Liver (tissue), 9 donors: ENCODE measurements around the gene METTL3. TPM values are rescaled to one million over a fixed set of nuclear protein-coding genes. Genes with fewer than 3 reads are reported as not detected.

Experiments
- DNase-seq: peaks from one replicate; pipeline ENCODE4 v3.0.0-alpha.2; 2017; ENCODE audit warnings: low spot score
- H3K27ac ChIP-seq, 2 donors: one replicate each; pipeline ENCODE4 v1.7.0; 2013; ENCODE audit warnings: inconsistent platforms in 2 of 2, low read length in 2 of 2, control low read depth in 1 of 2, low read depth in 1 of 2, mild to moderate bottlenecking in 1 of 2
- H3K27me3 ChIP-seq, 4 donors: one replicate each; pipeline versions ENCODE4 v1.6.1 to v1.7.0; 2013; ENCODE audit warnings: low read length in 3 of 4, inconsistent platforms in 1 of 4, mild to moderate bottlenecking in 1 of 4, moderate library complexity in 1 of 4; ENCODE audit not compliant: control insufficient read depth in 4 of 4, insufficient read depth in 4 of 4
- H3K36me3 ChIP-seq, 4 donors: one replicate each; pipeline versions ENCODE4 v1.6.1 to v1.7.0; 2013; ENCODE audit warnings: low read length in 3 of 4, mild to moderate bottlenecking in 3 of 4, low read depth in 1 of 4, moderate library complexity in 1 of 4; ENCODE audit not compliant: control insufficient read depth in 4 of 4, insufficient read depth in 3 of 4
- H3K4me1 ChIP-seq, 4 donors: one replicate each; pipeline versions ENCODE4 v1.6.1 to v1.7.0; 2013; ENCODE audit warnings: low read length in 3 of 4, mild to moderate bottlenecking in 3 of 4, moderate library complexity in 1 of 4; ENCODE audit not compliant: control insufficient read depth in 4 of 4, insufficient read depth in 4 of 4
- H3K4me3 ChIP-seq, 3 donors: one replicate each; pipeline versions ENCODE4 v1.6.1 to v1.7.0; 2013; ENCODE audit warnings: low read length in 3 of 3, control low read depth in 1 of 3, low read depth in 1 of 3, mild to moderate bottlenecking in 1 of 3
- H3K9ac ChIP-seq, 2 donors: one replicate each; pipeline ENCODE4 v1.7.0; 2013; ENCODE audit warnings: low read length in 2 of 2, mild to moderate bottlenecking in 2 of 2, moderate library complexity in 2 of 2, control low read depth in 1 of 2, low read depth in 1 of 2
- H3K9me3 ChIP-seq, 4 donors: one replicate each; pipeline versions ENCODE4 v1.6.1 to v1.7.0; 2013; ENCODE audit warnings: low read length in 3 of 4; ENCODE audit not compliant: control insufficient read depth in 4 of 4
- EGR1 ChIP-seq, 2 donors: IDR thresholded peaks; 2 replicates each; pipeline ENCODE4 v1.6.1; 2016 to 2018; ENCODE audit warnings: antibody characterized with exemption in 2 of 2, low read depth in 2 of 2
- FOXA2 ChIP-seq: IDR thresholded peaks from 2 replicates; pipeline ENCODE4 v1.6.1; 2016; ENCODE audit warnings: antibody characterized with exemption
- GABPA ChIP-seq, 2 donors: IDR thresholded peaks in 1 of 2; conservative IDR thresholded peaks in 1 of 2; 2 replicates each; pipeline ENCODE4 v1.6.1; 2016; ENCODE audit warnings: antibody characterized with exemption in 2 of 2, mild to moderate bottlenecking in 1 of 2, moderate library complexity in 1 of 2
- HNF4A ChIP-seq, 2 donors: conservative IDR thresholded peaks; 2 replicates each; pipeline ENCODE4 v1.6.1; 2016; ENCODE audit warnings: antibody characterized with exemption in 2 of 2, mild to moderate bottlenecking in 2 of 2
- NR2F2 ChIP-seq: IDR thresholded peaks from 2 replicates; pipeline ENCODE4 v1.6.1; 2016; ENCODE audit warnings: antibody characterized with exemption
- RXRA ChIP-seq, 2 donors: IDR thresholded peaks; 2 replicates each; pipeline ENCODE4 v1.6.1; 2017 to 2018; ENCODE audit warnings: antibody characterized with exemption in 2 of 2, mild to moderate bottlenecking in 1 of 2
- SP1 ChIP-seq: IDR thresholded peaks from 2 replicates; pipeline ENCODE4 v1.6.1; 2018; ENCODE audit warnings: antibody characterized with exemption, mild to moderate bottlenecking
- TAF1 ChIP-seq: conservative IDR thresholded peaks from 2 replicates; pipeline ENCODE4 v1.6.1; 2016; ENCODE audit warnings: antibody characterized with exemption, mild to moderate bottlenecking
- WGBS: extraction: QIAGEN DNeasy Blood & Tissue Kit; methylation state at CpG from one replicate; pipeline ENCODE4 v1.1.7; 2013; 5-methylcytosine and 5-hydroxymethylcytosine counted together
- polyA plus RNA-seq, 2 donors: library from polyadenylated mRNA; stranded (reverse) in 1 of 2; unstranded in 1 of 2; fragments of 200-250 nt in 1 of 2; fragments of >200 nt in 1 of 2; fragmentation: Nextera tagmentation in 1 of 2; extraction: Ambion mirVana in 1 of 2; gene quantifications; one replicate each; pipeline versions ENCODE4 v1.2.1 to v1.2.3, GENCODE V29; 2013 to 2015
- total RNA-seq, 2 donors: library from RNA; depleted of rRNA; stranded (reverse); fragments of >200 nt; gene quantifications; one replicate each; pipeline ENCODE4 v1.2.3, GENCODE V29; 2014
- TF ChIP-seq, protein P1 (sequence below): IDR thresholded peaks from 2 replicates; pipeline ENCODE4 v1.6.1; 2016; ENCODE audit warnings: antibody characterized with exemption
- TF ChIP-seq, protein P2 (sequence below): IDR thresholded peaks from 2 replicates; pipeline ENCODE4 v1.6.1; 2016; ENCODE audit warnings: antibody characterized with exemption
- TF ChIP-seq, protein P3 (sequence below): IDR thresholded peaks from 2 replicates; pipeline ENCODE4 v1.6.1; 2016; ENCODE audit warnings: antibody characterized with exemption
- TF ChIP-seq, protein P4 (sequence below): fragments of 150-350 bp; IDR thresholded peaks from 2 replicates; pipeline ENCODE4 v1.5.1; 2017; ENCODE audit warnings: improper control_type of control experiment, low read depth, low read length; ENCODE audit not compliant: missing input control
- donor health status: healthy.
- donor health status: healthy.
- donor health status: healthy.
- donor health status: healthy.
- donor health status: healthy.

METTL3 gene
- total and polyA plus RNA-seq, 4 donors: 10.5 to 50.8 (median 24.9) TPM

DNA sequence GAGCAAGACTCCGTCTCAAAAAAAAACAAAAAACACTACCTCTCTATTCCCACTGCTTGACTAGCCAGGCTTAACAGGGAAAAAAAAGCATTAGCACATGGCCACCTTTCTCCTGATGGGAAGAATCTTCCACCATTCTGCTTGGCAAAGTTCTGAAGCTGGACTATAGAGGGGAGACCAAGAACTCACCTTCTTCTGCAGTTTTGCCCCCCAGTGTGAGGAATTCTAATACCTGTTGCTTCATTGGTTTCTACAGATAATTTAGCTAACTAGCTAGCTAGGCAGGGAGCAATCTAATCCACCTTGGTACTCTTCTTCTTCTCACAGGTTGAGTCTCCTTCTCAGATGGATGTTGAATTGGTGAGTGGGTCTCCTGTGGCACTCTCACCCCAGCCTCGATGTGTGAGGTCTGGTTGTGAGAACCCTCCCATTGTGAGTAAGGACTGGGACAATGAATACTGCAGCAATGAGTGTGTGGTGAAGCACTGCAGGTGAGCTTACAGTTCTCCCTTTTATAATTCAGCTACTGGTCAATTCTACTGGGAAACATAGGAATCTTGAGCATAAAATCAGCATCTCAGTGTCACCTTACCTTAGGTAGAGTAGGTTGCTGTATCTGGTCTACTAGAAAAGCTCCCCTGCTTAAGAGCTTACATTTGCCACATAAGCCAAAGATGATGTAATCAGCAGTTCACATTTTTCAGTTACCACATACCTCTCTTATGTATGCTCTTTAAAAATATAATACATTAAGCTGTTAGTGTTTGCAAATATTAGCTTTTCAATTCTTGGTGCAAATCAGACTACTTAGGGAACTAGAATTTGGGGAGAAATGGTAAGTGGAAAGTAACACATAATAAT is 16.0 kb downstream of the METTL3 start:
- no peaks in the 10 kb centered on the region for H3K9me3 ChIP-seq
- no peak overlapping the region for H3K9ac ChIP-seq
- no peak overlapping the region for H3K27ac ChIP-seq
- DNase-seq: no peak
- no peak for TF ChIP-seq GABPA (IDR thresholded peaks at IDR 0.05 in 1 of 2, conservative IDR thresholded peaks at IDR 0.05 in 1 of 2)
- no peak for TF ChIP-seq NR2F2
- TF ChIP-seq, protein P1, sequence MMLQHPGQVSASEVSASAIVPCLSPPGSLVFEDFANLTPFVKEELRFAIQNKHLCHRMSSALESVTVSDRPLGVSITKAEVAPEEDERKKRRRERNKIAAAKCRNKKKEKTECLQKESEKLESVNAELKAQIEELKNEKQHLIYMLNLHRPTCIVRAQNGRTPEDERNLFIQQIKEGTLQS: no peak
- no peak for TF ChIP-seq HNF4A (conservative IDR thresholded peaks at IDR 0.05)
- no peak for TF ChIP-seq SP1
- TF ChIP-seq, protein P2, sequence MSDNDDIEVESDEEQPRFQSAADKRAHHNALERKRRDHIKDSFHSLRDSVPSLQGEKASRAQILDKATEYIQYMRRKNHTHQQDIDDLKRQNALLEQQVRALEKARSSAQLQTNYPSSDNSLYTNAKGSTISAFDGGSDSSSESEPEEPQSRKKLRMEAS: no peak
- TF ChIP-seq TAF1: no peak
- TF ChIP-seq, protein P3, sequence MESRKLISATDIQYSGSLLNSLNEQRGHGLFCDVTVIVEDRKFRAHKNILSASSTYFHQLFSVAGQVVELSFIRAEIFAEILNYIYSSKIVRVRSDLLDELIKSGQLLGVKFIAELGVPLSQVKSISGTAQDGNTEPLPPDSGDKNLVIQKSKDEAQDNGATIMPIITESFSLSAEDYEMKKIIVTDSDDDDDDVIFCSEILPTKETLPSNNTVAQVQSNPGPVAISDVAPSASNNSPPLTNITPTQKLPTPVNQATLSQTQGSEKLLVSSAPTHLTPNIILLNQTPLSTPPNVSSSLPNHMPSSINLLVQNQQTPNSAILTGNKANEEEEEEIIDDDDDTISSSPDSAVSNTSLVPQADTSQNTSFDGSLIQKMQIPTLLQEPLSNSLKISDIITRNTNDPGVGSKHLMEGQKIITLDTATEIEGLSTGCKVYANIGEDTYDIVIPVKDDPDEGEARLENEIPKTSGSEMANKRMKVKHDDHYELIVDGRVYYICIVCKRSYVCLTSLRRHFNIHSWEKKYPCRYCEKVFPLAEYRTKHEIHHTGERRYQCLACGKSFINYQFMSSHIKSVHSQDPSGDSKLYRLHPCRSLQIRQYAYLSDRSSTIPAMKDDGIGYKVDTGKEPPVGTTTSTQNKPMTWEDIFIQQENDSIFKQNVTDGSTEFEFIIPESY: no peak
- TF ChIP-seq, protein P4, sequence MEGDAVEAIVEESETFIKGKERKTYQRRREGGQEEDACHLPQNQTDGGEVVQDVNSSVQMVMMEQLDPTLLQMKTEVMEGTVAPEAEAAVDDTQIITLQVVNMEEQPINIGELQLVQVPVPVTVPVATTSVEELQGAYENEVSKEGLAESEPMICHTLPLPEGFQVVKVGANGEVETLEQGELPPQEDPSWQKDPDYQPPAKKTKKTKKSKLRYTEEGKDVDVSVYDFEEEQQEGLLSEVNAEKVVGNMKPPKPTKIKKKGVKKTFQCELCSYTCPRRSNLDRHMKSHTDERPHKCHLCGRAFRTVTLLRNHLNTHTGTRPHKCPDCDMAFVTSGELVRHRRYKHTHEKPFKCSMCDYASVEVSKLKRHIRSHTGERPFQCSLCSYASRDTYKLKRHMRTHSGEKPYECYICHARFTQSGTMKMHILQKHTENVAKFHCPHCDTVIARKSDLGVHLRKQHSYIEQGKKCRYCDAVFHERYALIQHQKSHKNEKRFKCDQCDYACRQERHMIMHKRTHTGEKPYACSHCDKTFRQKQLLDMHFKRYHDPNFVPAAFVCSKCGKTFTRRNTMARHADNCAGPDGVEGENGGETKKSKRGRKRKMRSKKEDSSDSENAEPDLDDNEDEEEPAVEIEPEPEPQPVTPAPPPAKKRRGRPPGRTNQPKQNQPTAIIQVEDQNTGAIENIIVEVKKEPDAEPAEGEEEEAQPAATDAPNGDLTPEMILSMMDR: no peak
- no peak for TF ChIP-seq FOXA2
- TF ChIP-seq RXRA (IDR thresholded peaks at IDR 0.05): no peak
- no peak for TF ChIP-seq EGR1 (IDR thresholded peaks at IDR 0.05; ENCODE audit: low read depth in 2 of 2)
- H3K4me3 ChIP-seq: no peak overlapping the region
- WGBS: 87% methylated on average over 2 of the region's 2 CpGs
- H3K4me1 ChIP-seq: no peaks in the 10 kb centered on the region
- peaks cover 10 to 77% (median 62%) of the 10 kb centered on the region in 4 donors for H3K36me3 ChIP-seq
- H3K27me3 ChIP-seq: no peaks in the 10 kb centered on the region

DNA sequence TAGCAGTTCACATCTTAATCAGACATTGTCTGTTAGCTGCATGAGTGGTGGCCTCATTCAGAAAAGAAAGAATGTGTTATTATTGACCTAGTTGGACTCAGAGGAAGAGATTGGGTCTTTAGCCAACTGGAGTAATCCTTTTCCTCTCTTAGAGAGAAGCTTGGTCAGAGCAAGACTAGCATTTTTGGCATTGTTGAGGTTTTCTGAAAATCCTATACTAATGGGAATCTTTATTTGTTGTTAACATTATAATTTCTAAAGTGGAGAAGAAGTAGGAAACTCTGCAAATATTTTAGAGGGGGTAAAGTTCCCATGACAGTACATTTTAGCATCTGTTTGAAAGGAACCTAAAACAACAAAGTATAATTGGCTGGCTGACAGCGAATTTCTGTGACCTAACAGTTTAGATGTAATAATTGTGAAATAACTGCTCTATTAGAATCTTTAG is 24.5 kb downstream of the METTL3 start:
- peaks cover 10 to 48% (median 30%) of the 10 kb centered on the region in 4 donors for H3K36me3 ChIP-seq
- 81% methylated on average over 1 of the region's 1 CpG for WGBS
- no peaks in the 10 kb centered on the region for H3K27me3 ChIP-seq
- peaks cover 0 to 3% (median 0%) of the 10 kb centered on the region in 4 donors for H3K4me1 ChIP-seq
- no peak overlapping the region for H3K27ac ChIP-seq
- no peak overlapping the region for H3K9ac ChIP-seq
- H3K9me3 ChIP-seq: no peaks in the 10 kb centered on the region
- no peak overlapping the region for H3K4me3 ChIP-seq
- TF ChIP-seq, protein P1: no peak
- no peak for DNase-seq
